NK-92 (cell line): ENCODE data around the gene CDC37.
"Not testable (repeated sequence)": the region's sequence is repeated elsewhere in the genome, so short reads cannot be mapped to it uniquely, and the experiment has no call there.

Source experiments
- DNase-seq: peaks from one replicate; lab custom pipeline; 2025; ENCODE audit not compliant: unreplicated experiment; lab: John Stamatoyannopoulos, UW

Gene CDC37

GRCh38 chr19:10398819-10399218, 4.5 kb downstream of the CDC37 start:
- DNase-seq: no peak

DNA sequence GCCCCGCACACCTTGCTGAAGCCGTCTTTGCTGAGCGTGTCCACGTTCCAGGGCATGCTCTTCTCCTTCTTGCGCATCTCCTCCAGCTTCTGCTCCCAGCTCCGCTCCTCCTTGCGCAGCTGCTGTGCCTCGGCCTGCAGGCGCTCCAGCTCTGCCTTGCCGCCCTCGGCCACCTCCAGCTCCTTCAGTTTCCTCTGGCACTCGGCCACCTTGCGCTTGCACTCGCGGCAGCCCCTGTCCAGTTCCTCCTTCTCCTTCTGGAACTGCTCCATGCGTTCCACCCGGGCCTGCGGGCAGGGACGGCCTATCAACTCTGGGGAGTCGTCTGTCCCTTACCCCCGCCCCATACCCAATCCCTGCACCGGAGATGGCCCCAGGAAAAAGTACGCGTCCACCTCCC, 7.4 kb downstream of the CDC37 start:
- no peak for DNase-seq

GRCh38 chr19:10395436-10395835, 7.9 kb downstream of the CDC37 start:
- DNase-seq: no peak

DNA sequence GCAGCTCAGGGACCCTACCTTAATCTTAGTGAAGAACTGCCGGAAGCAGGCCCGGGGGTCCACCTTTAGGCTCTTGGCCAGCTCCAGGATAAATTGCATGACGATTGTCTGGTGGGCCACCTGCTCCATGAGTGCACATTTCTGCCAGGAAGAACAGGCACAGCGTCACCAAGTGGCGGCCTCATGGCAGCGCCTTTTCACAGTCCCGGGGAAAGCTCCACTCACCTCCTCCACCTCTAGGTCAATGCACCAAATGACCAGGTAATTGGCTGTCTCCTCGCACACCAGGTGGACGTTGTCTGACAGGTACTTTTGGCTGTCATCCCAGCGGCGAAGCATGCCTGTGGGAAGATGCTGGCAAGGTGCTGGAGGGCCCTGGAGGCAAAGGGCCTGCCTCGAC, 8.3 kb downstream of the CDC37 start:
- DNase-seq: no peak

DNA sequence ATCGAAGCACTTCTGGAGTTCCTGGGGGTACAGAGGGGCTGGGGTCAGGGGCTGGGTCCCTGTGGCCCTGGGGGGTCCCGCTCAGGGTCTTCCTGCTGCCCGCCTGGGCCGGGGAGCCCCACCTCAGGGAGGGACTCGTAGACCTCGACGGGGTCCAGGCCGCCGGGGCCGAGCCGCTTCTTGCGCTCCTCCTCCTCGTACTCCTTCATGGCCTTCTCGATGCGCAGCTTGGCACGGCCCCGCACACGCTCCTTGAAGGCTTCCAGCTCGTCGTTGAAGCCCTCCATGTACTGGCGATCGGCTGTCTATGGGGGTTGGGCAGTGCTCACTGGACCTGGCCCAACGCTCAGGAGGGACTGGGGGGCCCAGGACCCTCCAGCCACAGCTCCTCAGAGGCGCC, 10.2 kb downstream of the CDC37 start:
- no peak for DNase-seq

GRCh38 chr19:10392120-10392519, 11.2 kb downstream of the CDC37 start:
- DNase-seq: no peak

GRCh38 chr19:10390652-10391286, 12.6 kb downstream of the CDC37 start:
- DNase-seq: no peak

DNA sequence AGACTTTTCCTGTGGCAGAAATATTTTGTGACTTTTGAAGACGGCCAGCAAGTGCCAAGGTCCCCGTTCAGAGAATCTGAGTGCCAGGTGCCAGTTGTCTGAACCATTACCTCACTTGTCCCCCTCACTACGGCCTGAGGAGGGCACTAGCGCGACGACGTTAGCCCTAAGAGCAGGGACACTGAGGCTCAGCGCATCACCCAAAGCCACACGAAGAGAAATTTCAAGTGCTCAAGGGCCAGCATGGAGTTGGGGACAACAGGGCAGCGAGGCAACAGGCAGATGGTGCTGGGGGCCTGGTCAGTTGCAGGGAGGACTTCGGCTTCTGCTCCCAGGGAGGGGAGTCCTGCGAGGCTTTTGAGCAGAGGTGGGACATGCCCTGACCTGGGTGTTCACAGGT, 13.5 kb downstream of the CDC37 start:
- DNase-seq: no peak

DNA sequence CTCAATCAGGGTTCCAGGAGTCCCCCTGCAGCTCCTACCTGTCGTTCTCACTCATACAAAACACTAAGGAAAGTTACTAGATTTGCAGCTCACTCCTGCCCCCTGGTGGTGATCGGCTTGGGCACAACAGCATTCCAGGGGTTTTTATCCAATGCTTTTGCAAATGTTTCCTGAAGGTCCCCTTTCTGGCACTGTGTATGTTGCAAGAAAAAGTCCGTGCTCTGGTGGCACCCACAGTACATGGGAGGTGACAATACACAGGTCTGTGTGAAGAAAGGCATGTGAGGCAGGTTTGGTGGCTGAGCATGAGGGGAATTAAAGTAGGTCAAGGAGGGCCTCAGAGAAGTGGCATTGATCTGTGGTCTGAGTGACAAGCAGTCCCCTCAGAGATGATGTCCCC, 14.4 kb downstream of the CDC37 start:
- DNase-seq: no peak

DNA sequence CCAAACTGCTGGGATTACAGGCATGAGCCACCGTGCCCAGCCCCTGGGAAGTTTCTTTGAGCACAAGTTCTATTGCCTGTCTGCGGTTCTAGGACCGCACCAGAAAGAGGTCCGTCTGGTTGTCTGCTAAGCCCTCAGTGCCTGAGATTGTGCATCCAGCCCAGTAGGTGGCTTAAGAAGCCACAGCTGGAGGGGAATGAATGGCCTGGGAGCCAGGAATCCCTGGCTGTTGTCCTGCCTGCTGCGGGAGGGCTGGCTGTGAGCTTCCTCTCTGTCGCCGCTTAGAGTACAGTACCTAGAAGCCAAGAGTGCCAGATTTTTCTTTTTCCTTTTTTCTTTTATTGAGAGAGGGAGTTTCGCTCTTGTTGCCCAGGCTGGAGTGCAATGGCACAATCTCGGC, 18.8 kb downstream of the CDC37 start:
- DNase-seq: no peak

- not testable (repeated sequence) for DNase-seq
Observed at GRCh38 chr19:10383223-10383499, 20.2 kb downstream of the CDC37 start.

DNA sequence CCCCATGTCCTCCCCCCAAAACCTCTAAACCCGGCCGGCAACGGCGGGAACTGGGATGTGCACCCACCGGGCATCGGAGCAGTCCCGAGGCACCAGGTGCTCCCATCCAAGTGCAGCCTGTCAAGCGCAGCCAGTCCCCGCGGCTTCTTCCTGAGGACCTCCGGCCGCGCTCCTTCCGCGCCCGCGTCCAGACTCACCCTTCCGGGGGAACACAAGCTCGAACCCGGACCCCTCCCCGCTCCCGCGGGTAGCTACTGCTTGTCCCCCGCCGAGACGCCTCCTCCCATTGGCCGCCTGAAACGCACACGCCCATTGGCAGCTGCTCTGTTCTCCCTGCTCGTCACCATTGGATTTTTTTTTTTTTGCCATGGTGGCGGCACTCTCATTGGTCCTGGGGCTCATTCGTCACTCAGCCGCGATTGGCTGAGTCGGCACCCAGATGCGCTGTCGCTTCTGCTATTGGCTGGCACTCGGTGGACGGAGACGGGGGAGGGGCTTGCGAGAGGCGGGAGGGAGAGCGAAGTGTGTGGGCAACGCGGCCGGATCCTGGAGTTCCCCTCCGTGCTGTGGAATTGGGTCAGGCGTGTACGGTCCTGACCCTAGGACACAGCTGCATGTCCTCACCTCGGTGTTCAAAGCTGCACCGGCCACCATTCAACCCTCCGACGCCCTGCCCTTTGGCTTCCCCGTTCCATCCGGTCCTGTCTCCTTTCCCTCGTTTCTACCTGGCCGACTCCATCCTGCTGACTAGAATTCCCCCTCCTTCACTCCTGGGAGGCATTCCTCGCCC, 22.8 kb downstream of the CDC37 start, which contains the start of gene TYK2:
TSS of gene TYK2 (minus strand) at position 260 of the 790 bp plus-strand sequence. CDS start 2,166 bp downstream, outside the sequence.
- DNase-seq: peak; percentile 69

DNA sequence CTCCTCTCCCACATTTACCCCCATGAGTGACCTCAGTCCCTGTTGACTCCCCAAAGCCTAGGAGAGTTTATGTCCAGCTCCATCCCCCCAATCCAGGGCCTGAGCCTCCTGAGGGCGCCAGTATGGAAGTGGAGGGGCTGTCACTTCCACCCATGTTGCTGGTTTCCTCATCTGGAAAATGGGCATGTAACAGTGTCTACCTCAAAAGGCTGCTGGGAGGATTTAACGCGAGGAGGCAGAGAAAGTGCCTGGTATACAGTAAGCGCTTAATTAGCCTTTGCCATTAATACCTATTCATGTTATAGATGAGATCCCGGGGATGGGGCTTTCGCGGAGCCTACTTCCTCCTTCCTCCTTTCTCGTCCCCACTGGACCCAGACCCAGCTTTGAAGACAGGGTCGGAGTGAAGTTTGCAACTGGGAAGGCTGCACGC, 23.4 kb downstream of the CDC37 start:
- no peak for DNase-seq

DNA sequence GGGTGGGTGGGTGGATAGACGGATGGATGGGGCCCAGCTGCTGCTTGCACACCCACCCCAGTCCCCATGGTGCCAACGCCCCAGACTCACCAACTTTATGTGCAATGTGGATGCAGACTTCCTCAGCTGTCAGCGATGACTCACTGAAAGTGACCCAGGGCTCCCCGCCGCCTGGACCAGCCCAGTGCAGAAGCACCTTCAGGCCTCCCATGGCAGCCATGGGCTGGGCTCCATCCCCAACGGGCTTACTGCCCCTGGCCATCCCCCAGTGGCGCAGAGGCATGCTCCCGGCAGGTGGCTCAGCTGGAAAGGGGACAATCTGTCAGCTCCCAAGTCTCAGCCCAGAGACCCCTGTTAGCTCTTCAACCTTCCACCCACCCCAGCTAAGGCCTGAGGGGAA, 25.2 kb downstream of the CDC37 start:
- DNase-seq: no peak

DNA sequence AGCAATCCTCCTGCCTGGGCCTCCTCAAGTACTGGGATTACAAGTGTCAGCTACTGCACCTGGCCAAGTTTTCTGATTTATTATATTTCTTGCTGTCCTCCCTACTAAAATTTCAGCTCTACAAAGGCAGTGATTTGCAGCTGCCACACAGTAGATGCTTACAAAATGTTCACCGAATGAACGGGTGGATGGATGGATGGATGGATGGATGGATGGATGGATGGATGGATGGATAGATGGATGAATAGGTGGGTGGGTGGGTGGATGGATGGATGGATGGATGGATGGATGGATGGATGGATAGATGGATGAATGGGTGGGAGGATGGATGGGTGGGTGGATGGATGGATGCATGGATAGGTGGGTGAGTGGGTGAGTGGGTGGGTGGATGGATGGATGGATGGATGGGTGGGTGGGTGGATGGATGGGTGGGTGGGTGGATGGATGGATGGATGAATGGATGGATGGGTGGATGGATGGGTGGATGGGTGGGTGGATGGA, 26.2 kb downstream of the CDC37 start:
- not testable (repeated sequence) for DNase-seq

GRCh38 chr19:10374931-10375330, 28.4 kb downstream of the CDC37 start:
- no peak for DNase-seq

GRCh38 chr19:10372690-10373089, 30.7 kb downstream of the CDC37 start:
- no peak for DNase-seq

GRCh38 chr19:10368101-10368803, 35.1 kb downstream of the CDC37 start:
- DNase-seq: no peak

GRCh38 chr19:10366950-10367512, 36.3 kb downstream of the CDC37 start:
- not testable (repeated sequence) for DNase-seq

- DNase-seq: no peak
Observed at GRCh38 chr19:10365518-10365917, 37.8 kb downstream of the CDC37 start.

DNA sequence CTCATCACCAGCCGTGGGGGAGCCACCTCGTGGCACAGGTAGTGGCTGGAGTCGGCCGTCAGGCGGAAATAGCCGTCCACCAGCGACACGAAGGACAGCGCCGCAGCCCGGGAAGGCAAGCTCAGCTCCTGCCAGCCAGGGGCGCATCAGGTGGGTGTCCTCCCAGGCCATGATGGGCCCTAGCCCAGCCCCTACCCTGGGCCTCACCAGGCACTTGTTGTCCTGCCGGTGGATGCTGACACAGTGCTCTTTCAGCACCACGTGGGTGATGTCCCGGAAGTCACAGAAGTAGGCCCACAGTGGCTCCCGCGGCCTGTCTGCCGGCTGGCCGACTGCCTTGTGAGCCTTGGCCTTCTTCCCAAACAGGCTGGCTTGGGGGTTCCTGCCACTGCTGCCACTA, 38.7 kb downstream of the CDC37 start:
- DNase-seq: no peak
